GM18502 (cell line): ENCODE data around the gene SPDYE4.

Experiments used
- ATAC-seq: cut with Tn5 transposase; IDR thresholded peaks from one replicate; pipeline ENCODE4 v1.9.1; 2021; ENCODE audit warnings: mild to moderate bottlenecking; ENCODE audit not compliant: unreplicated experiment, poor library complexity

The SPDYE4 gene

GRCh38 chr17:8713878-8714277 lies 44.5 kb downstream of the SPDYE4 start:
- ATAC-seq = no peak

GRCh38 chr17:8713315-8713714 lies 45.0 kb downstream of the SPDYE4 start:
- no peak for ATAC-seq

GRCh38 chr17:8712698-8713097 lies 45.6 kb downstream of the SPDYE4 start:
- no peak for ATAC-seq

GRCh38 chr17:8711291-8711690 lies 47.1 kb downstream of the SPDYE4 start:
- ATAC-seq = no peak

GRCh38 chr17:8710813-8711212 lies 47.5 kb downstream of the SPDYE4 start:
- ATAC-seq = no peak

GRCh38 chr17:8709006-8709405 lies 49.3 kb downstream of the SPDYE4 start:
- ATAC-seq = no peak

GRCh38 chr17:8708025-8708461 lies 50.3 kb downstream of the SPDYE4 start:
- no peak for ATAC-seq

GRCh38 chr17:8707332-8708024 lies 50.9 kb downstream of the SPDYE4 start:
- ATAC-seq = no peak

GRCh38 chr17:8706431-8706830 lies 51.9 kb downstream of the SPDYE4 start:
- ATAC-seq = no peak

GRCh38 chr17:8705427-8705826 lies 52.9 kb downstream of the SPDYE4 start:
- ATAC-seq = no peak

- no peak for ATAC-seq
These were observed 55.3 kb downstream of the SPDYE4 start for GRCh38 chr17:8703001-8703400.

- ATAC-seq = no peak
These were observed 56.6 kb downstream of the SPDYE4 start for GRCh38 chr17:8701754-8702153.

- ATAC-seq = no peak
These were observed 57.1 kb downstream of the SPDYE4 start for GRCh38 chr17:8701221-8701620.
